Adrenal gland (tissue), 5 donors: ENCODE results near the gene THAP2.

ENCODE experiments used
- POLR2A ChIP-seq, 2 donors: fragments of 450-650 bp; IDR thresholded peaks; one replicate each; pipeline ENCODE4 v1.6.1; 2017; ENCODE audit warnings: antibody characterized with exemption in 2 of 2, mild to moderate bottlenecking in 2 of 2, moderate library complexity in 1 of 2
- TF ChIP-seq, protein P1 (sequence below), 6 experiments: fragments of 450-650 bp in 4 of 6; fragments of 200-600 bp in 2 of 6; sonication (generic) in 1 of 6; IDR thresholded peaks; 1 replicate in 5 of 6; 2 replicates in 1 of 6; pipeline versions ENCODE4 v1.5.1 to v1.8.0; 2016 to 2021; ENCODE audit warnings: antibody characterized with exemption in 6 of 6, mild to moderate bottlenecking in 2 of 6, moderate library complexity in 1 of 6
- donor health status: DM: no; HTN: no; CAD: no.

DNA sequence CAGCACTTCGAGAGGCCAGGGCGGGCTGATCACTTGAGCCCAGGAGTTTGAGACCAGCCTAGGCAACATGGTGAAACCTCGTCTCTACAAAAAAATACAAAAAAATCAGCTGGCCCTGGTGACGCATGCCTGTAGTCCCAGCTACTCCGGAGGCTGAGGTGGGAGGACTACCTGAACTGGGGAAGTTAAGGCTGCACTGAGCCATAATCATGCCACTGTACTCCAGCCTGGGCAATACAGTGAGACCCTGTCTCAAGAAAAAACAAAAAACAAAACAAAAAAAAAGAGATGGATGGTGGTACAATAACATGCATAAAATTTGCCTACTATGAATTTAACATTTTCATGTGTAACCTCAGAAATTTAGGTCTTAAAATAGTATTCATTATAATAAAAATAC, 2.2 kb downstream of the THAP2 start:
- TF ChIP-seq, protein P1, sequence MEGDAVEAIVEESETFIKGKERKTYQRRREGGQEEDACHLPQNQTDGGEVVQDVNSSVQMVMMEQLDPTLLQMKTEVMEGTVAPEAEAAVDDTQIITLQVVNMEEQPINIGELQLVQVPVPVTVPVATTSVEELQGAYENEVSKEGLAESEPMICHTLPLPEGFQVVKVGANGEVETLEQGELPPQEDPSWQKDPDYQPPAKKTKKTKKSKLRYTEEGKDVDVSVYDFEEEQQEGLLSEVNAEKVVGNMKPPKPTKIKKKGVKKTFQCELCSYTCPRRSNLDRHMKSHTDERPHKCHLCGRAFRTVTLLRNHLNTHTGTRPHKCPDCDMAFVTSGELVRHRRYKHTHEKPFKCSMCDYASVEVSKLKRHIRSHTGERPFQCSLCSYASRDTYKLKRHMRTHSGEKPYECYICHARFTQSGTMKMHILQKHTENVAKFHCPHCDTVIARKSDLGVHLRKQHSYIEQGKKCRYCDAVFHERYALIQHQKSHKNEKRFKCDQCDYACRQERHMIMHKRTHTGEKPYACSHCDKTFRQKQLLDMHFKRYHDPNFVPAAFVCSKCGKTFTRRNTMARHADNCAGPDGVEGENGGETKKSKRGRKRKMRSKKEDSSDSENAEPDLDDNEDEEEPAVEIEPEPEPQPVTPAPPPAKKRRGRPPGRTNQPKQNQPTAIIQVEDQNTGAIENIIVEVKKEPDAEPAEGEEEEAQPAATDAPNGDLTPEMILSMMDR (IDR thresholded peaks at IDR 0.05) = no peak
- TF ChIP-seq POLR2A (IDR thresholded peaks at IDR 0.05) = no peak
